OCI-LY3 (cell line): ENCODE results near the gene DENND4A.

Experiments used
- H2AFZ ChIP-seq: fragments of 200-600, 300-600 bp; shearing (Covaris generic); 2 replicates; pipeline ENCODE4 v1.6.0; 2014; ENCODE audit warnings: antibody characterized with exemption, low read depth, low read length
- H3K27ac ChIP-seq: fragments of 200-600, 300-600 bp; sonication (generic); 2 replicates; pipeline ENCODE4 v1.5.1; 2014; ENCODE audit warnings: mild to moderate bottlenecking, low read length, moderate library complexity, mixed read lengths
- H3K27me3 ChIP-seq: fragments of 200-600, 300-600 bp; sonication (generic); 2 replicates; pipeline ENCODE4 v1.6.1; 2014; ENCODE audit warnings: low read depth, low read length, mixed read lengths
- H3K36me3 ChIP-seq: fragments of 200-600, 300-600 bp; sonication (generic); replicated peaks from 2 replicates; pipeline ENCODE3; 2014; ENCODE audit warnings: low read depth, low read length, mixed read lengths
- H3K4me1 ChIP-seq: fragments of 300-600, 200-600 bp; sonication (generic); 2 replicates; pipeline ENCODE4 v1.6.1; 2014; ENCODE audit warnings: low read length, mixed read lengths
- H3K4me2 ChIP-seq: fragments of 200-600, 300-600 bp; sonication (generic); 2 replicates; pipeline ENCODE4 v1.6.1; 2014; ENCODE audit warnings: low read length, mixed read lengths
- H3K4me3 ChIP-seq: fragments of 300-600, 200-600 bp; sonication (generic); 2 replicates; pipeline ENCODE4 v1.5.1; 2014; ENCODE audit warnings: antibody characterized with exemption, mild to moderate bottlenecking, low read length, moderate library complexity
- H3K79me2 ChIP-seq: fragments of 300-600, 200-600 bp; shearing (Covaris generic); 2 replicates; pipeline ENCODE4 v1.6.1; 2014; ENCODE audit warnings: mild to moderate bottlenecking, low read length, mixed read lengths
- H3K9ac ChIP-seq: fragments of 300-600, 200-600 bp; shearing (Covaris generic); 2 replicates; pipeline ENCODE4 v1.6.0; 2014; ENCODE audit warnings: mild to moderate bottlenecking, low read length, moderate library complexity
- H3K9me3 ChIP-seq: fragments of 200-600, 300-600 bp; shearing (Covaris generic); 2 replicates; pipeline ENCODE4 v1.6.1; 2014; ENCODE audit warnings: low read length, mixed read lengths; ENCODE audit not compliant: insufficient read depth
- H4K20me1 ChIP-seq: fragments of 200-600, 300-600 bp; sonication (generic); 2 replicates; pipeline ENCODE4 v1.6.1; 2016; ENCODE audit warnings: low read length, mixed read lengths; ENCODE audit not compliant: insufficient read depth
- EZH2phosphoT487 ChIP-seq: fragments of 200-600 bp; shearing (Covaris generic); IDR thresholded peaks from 2 replicates; pipeline ENCODE4 v1.6.1; 2018; ENCODE audit warnings: antibody characterized with exemption, mixed run types, low read depth
- TF ChIP-seq, protein P1 (sequence below): fragments of 200-600, 300-600 bp; sonication (generic); IDR thresholded peaks from 2 replicates; pipeline ENCODE4 v1.5.1; 2014; ENCODE audit warnings: antibody characterized with exemption, low read length, low read depth

Gene DENND4A

DNA sequence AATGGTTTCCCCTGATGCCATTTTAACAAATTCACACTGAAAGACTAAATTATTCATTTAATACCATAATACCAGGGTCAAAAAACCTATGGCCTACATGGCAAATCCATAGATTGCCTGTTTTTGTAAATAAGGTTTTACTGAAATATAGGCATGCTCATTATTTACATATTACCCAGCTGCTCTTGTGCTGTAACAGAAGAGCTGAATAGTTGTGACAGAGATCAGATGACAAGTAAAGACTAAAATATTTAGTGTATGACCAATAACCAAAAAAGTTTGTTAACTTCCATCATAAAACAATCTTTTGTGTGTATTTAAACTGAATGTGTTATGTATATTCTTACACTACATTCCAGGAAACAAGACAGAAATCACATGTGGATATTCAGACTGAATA lies 60.2 kb downstream of the DENND4A start:
- Histone ChIP-seq H3K36me3 (peaks cover 51% of the 10 kb centered on the region), H3K4me2 (no peak overlapping the region), H3K4me3 (no peak overlapping the region)

DNA sequence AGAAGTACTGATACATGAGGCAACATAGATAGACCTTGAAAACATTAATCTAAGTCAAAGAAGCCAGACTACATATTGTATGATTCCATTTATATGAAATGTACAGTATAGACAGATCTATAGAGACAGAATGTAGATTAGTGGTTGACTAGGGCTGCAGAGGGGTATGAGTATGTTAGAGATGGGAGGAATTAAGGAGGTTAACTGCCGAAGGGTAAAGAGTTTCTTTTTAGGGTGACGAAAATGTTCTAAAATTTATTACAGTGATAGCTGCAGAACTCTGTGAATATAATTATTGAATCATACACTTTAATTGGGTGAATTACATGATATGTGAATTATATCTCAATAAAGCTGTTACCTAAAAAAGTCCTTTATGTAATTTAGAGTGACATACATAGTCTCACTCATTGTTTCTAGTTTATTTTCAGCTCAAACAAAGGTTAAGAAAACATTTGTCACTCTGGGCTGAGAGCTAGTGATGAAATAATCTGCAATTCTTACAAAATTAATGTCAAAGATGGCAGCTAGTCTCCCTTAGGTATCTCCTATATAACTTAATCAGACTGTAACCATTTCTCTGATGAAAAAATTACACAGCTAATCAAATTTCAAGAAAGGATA lies 61.4 kb downstream of the DENND4A start:
- H3K4me3 ChIP-seq, result no peak overlapping the region
- no peaks in the 10 kb centered on the region for H4K20me1 ChIP-seq
- H3K79me2 ChIP-seq, result no peaks in the 10 kb centered on the region
- no peaks in the 10 kb centered on the region for H3K27me3 ChIP-seq
- H3K27ac ChIP-seq, result no peak overlapping the region
- H3K9ac ChIP-seq, result no peak overlapping the region
- no peaks in the 10 kb centered on the region for H3K4me1 ChIP-seq
- no peak overlapping the region for H2AFZ ChIP-seq
- no peak overlapping the region for H3K4me2 ChIP-seq
- H3K36me3 ChIP-seq, result peaks cover 44% of the 10 kb centered on the region
- H3K9me3 ChIP-seq, result no peaks in the 10 kb centered on the region
- TF ChIP-seq, protein P1, sequence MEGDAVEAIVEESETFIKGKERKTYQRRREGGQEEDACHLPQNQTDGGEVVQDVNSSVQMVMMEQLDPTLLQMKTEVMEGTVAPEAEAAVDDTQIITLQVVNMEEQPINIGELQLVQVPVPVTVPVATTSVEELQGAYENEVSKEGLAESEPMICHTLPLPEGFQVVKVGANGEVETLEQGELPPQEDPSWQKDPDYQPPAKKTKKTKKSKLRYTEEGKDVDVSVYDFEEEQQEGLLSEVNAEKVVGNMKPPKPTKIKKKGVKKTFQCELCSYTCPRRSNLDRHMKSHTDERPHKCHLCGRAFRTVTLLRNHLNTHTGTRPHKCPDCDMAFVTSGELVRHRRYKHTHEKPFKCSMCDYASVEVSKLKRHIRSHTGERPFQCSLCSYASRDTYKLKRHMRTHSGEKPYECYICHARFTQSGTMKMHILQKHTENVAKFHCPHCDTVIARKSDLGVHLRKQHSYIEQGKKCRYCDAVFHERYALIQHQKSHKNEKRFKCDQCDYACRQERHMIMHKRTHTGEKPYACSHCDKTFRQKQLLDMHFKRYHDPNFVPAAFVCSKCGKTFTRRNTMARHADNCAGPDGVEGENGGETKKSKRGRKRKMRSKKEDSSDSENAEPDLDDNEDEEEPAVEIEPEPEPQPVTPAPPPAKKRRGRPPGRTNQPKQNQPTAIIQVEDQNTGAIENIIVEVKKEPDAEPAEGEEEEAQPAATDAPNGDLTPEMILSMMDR, result no peak
- no peak for TF ChIP-seq EZH2phosphoT487

More for the DNA sequence above, 60.2 kb downstream of the DENND4A start:
- Histone ChIP-seq H3K9me3 (no peaks in the 10 kb centered on the region), H3K79me2 (no peaks in the 10 kb centered on the region), H3K9ac (no peak overlapping the region), H2AFZ (no peak overlapping the region), H3K4me1 (no peaks in the 10 kb centered on the region), H3K27ac (no peak overlapping the region), H3K27me3 (no peaks in the 10 kb centered on the region), H4K20me1 (no peaks in the 10 kb centered on the region)
- TF ChIP-seq, protein P1, result no peak
- no peak for TF ChIP-seq EZH2phosphoT487

DNA sequence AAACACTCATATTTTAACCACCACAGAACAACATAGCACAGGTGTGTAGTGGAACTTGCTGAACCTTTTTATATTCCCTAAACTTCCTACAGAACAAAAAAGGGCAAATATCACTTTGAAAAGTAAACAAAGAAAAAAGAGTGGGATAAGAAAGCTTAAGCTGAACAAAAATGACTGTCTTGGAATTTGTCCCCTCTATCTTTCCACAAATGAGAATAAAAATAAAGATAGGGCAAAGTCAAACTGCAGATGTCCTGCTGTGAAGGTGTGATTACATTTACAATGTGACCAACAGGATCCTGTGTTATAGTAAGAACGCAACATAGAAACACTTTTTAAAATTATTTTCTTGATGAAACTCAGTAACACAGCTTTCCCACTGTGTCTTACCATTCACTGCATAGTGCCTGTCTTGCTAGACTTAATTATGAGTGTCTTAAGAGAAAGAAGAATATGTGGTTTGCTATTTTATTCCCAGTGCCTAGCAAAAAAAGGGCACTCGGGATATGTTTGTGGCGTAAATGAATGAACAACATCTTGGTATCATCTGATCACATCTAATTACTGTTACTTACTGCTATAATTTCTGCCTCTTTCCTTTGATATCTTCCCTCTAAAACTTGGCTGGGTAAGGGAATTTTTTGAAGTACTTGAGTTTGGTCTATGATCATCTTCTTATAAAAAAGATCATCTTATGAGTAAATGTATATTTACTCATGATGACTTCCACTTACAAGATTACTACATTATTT lies 67.5 kb downstream of the DENND4A start:
- TF ChIP-seq, protein P1, result no peak
- no peak for TF ChIP-seq EZH2phosphoT487
- H2AFZ ChIP-seq, result no peak overlapping the region
- no peak overlapping the region for H3K9ac ChIP-seq
- H3K9me3 ChIP-seq, result no peaks in the 10 kb centered on the region
- no peaks in the 10 kb centered on the region for H3K27me3 ChIP-seq
- H3K27ac ChIP-seq, result no peak overlapping the region
- H3K4me1 ChIP-seq, result no peaks in the 10 kb centered on the region
- H3K4me3 ChIP-seq, result no peak overlapping the region
- no peaks in the 10 kb centered on the region for H4K20me1 ChIP-seq
- H3K36me3 ChIP-seq, result peaks cover 42% of the 10 kb centered on the region
- H3K79me2 ChIP-seq, result no peaks in the 10 kb centered on the region
- no peak overlapping the region for H3K4me2 ChIP-seq

DNA sequence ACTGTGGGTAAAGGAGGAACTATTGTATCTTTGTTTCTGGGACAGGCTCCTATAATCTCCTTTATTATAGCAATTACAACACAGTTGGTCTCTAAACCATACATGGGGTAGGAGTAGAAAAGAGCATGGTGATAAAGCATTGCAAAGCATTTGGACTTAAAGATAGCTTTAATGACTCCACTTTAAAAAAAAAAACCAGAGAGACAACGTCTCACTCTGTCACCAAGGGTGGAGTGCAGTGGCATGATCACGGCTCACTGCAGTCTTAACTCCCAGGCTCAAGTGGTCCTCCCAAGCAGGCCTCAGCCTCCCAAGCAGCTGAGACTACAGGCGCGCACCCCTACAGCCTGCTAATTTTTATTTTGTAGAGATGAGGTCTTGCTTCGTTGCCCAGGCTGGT lies 68.2 kb downstream of the DENND4A start:
- Histone ChIP-seq H3K4me2 (no peak overlapping the region), H2AFZ (no peak overlapping the region), H4K20me1 (no peaks in the 10 kb centered on the region), H3K9me3 (no peaks in the 10 kb centered on the region), H3K4me1 (no peaks in the 10 kb centered on the region), H3K27ac (no peak overlapping the region), H3K9ac (no peak overlapping the region), H3K27me3 (no peaks in the 10 kb centered on the region), H3K4me3 (no peak overlapping the region), H3K36me3 (peaks cover 41% of the 10 kb centered on the region), H3K79me2 (no peaks in the 10 kb centered on the region)
- no peak for TF ChIP-seq EZH2phosphoT487
- TF ChIP-seq, protein P1, result no peak
